ENCODE results near the gene TMEM30A.

DNA sequence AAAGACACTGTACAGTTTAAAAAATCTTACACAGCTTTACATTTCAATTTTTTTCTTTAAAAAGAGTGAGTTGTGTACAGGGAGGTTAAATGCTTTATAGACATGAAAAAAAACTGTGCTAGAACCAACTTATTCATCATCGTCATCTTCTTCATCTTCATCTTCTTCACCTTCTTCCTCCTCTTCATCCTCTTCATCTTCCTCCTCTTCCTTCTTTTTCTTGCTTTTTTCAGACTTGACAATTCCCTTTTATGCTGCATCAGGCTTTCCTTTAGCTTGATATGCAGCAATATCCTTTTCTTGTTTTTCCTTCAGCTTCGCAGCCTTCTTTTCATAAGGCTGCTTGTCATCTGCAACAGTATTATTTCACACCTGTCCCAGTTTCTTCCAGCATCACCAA, 34.3 kb upstream of the TMEM30A start:
- TF ChIP-seq POLR2A (IDR thresholded peaks at IDR 0.05) (no peak), CTCF (IDR thresholded peaks at IDR 0.05) (no peak), POLR2AphosphoS5 (IDR thresholded peaks at IDR 0.05) (no peak)
